ENCODE measurements around the gene OR10P1.

OR10P1 gene

DNA sequence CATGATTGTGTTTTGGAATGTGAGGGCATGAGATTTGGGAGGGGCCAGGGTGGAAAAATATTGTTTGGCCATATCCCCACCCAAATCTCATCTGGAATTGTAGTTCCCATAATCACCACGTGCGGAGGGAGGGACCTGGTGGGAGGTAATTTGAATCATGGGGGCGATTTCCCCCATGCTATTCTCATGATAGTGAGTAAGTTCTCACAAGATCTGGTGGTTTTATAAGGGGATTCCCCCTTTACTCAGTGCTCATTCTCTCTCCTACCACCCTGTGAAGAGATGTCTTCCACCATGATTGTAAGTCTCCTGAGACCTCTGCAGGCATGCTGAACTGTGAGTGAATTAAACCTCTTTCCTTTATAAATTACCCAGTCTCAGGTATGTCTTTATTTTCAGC is 15.7 kb downstream of the OR10P1 start:
- no peak for DNase-seq

DNA sequence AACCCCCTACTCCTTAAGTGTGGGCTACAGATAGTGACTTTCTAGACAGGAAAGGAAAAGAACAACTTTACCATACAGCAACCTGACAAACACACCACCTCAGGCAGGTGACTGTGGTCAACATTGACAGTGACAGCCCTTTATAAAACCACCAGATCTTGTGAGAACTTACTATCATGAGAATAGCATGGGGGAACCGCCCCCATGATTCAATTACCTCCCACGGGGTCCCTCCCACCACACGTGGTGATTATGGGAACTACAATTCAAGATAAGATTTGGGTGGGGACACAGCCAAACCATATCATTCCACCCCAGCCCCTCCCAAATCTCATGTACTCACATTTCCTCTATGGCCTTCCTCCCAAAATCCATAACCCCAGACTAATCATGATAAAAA is 16.3 kb downstream of the OR10P1 start:
- no peak for DNase-seq

DNA sequence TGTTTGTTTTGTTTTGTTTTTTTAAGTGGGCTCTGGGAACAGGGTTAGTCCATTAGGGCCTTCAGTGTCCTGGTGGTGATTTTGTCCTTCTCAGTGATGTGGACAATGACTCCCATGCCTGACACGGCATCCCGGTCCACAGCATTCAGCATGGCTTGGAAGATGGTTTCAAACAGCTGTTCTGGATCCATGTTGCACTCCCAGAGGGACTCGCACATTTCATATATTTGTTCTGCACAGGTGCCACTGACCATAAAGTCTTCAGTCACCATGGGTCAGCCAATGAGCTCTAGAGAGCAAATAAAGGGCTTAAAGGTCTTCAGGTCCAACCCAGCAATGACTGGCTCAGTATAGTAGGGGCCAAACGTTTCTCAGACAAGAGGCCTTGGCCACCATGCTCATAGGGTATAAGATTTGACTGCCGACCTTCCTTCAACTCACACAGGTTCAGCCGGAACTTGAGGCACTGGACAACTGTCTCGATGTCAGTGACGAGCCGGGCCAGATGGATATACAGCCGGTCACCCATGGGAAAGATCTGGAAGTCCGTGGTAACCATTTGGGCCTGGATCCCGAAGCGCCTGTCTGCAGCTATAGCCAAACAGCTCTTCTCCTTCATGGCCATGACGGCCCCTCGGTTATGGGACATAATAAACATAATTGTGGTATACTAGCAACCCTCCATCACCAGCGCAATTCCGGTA is 18.0 kb downstream of the OR10P1 start:
- no peak for DNase-seq

DNA sequence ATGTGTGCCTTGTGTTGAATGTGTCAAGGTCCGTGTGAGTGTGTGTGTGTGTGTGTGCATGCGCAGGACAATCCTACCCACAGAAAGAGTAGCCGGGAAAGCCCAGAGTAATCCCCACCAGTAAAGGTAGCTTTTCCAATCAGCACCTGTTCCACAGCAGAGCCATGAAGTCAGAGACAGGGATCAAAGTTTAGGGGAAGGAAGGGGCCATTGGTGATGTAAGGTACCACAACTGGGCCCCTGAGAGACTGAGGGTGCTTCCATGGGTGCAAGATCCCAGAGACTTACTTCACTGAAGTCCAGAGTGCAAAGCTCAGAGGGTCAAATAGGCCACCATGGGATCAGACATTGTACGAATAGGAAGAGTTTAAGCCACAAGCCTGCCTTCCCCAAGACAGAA is 20.5 kb downstream of the OR10P1 start:
- no peak for DNase-seq

DNA sequence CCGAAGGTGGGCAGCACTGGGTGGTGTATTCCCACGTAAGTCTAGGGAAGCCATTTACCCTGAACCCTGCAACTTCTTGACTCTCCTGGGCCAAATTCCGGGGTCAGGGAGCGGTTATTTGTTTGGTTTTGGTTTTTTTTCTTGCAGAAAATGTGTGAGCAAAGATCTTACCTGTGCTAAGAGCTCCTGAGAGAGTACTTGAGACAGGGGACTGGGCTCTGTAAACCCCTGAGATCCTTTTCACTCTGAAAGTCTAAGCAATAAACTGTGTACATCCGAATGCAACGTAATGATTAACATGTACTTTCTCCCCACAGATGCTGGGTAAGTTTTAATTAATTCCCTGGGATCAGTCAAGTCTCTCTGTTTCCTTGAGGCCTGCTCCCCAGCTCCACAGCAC is 21.5 kb downstream of the OR10P1 start:
- no peak for DNase-seq

DNA sequence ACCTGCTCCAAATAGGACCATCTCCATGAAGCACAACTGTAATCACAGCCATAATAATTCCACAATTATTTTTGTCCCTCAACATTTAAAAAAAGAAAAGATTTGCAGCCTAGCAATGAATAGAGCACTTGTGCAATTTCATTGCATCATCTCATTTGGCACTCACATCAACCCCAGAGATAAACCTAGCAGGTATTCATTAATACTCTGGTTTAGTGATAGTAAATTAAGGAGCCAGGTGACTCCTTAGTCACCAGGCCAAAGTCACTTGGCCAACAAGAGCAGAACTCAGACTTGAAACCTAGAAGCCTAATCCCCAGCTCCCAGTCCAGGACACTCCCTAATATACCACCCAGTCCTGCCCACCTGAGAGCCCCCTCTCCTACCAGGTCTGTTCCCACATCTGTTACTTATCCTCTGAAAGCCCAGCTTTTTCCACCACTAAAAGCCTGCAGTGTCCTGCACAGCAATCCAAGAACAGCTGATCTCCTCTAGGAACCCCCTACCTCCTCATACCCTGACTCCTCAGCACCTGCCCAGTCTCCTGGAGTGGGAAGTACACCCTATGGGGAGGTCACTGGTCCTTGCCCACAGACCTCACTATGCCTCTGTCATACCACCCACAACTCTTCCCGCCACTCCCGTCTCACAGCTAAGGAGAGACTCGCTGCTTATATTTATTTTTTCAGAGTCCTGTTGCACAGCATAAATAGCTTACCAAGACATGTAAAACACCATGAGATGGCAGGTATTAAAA is 22.1 kb downstream of the OR10P1 start:
- no peak for DNase-seq

DNA sequence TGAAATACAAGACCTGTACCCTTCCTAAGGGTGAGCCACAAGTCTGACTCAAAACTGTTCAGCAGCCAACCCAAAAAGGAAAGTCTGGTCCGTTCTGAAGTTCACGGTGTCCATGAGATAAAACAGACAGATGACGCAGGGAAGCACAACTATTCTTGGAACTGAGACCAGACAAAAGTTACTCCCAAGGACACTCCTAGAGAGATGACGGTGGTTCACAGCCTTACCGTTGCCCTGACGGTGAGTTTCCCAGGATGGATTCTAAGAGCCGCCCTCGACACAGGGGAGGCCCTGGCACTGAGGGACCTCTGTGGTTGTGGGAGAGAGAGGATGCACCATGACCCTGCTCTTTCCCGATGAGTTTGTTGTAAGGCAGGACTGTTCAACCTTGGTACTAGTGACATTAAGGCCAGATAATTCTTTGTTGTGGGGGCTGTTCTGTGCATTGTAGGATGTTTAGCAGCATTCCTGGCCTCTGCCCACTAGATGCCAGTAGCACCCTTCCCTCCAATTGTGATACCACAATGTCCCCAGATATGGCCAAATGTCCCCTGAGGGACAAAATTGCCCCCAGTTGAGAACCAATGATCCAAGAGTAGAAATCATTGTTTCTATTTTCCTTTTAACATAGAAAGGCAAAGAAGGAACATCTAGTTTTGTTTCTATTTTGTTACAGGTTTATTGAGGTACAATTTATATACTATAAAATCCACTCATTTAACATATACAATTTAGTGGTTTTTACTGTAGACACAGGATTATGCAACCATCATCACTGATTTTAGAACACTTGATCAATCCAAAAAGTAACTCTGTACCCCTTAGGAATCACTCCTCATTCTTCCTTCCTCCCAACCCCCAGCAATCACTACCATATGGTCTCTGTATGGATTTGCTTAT is 23.0 kb downstream of the OR10P1 start:
- DNase-seq, result no peak

DNA sequence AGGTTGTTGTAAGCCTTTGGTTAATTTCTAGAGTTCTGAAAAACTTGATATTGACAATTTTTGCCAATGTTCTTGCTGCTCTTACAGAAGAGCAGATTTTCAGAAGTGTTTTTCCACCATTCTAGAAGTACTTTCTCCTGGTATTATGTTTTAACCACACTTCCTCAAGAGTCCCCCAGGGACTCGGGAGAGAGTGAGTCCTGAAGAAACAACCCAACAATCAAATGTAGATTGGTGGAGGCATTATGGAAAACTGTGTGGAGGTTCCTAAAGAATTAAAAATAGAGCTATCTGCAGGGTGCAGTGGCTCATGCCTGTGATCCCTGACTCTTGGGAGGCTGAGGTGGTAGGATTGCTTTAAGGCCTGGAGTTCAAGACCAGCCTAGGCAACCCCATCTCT is 26.7 kb downstream of the OR10P1 start:
- DNase-seq, result no peak

DNA sequence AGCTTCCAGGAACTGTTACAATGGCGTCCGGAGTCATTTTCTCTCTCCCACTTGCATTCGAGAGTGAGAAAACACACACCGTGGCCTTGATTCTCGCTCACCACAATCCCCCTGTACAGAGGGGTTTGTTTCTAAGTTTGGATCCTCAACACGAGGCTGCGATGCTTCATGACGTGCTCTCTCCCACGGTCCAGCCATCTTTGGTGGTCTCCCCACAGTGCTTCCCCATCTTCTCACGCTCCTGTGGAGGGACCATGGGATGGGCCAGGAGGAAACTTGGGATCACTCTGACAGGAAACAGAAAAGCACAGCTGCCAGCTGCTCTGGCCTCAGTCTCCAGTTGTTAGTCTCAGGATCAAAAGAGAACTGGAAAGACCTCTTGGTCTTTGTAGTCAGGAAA is 28.1 kb downstream of the OR10P1 start:
- DNase-seq, result no peak

DNA sequence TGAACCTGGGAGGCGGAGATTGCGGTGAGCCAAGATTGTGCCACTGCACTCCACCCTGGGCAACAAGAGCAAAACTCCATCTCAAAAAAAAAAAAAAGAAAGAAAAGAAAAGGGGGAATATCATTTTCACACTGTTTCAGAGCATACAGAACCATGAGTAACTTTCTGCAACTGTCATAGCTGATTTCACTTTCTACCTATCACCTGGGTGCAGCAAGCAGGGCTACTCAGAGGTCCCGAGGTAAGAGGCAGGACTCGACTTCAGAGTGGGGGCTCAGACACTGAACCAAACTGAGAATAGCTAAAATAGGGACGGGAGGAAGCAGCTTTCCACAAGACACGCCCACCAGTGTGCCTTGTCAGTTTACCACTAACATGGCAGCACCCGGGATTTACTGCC is 29.8 kb downstream of the OR10P1 start:
- no peak for DNase-seq

DNA sequence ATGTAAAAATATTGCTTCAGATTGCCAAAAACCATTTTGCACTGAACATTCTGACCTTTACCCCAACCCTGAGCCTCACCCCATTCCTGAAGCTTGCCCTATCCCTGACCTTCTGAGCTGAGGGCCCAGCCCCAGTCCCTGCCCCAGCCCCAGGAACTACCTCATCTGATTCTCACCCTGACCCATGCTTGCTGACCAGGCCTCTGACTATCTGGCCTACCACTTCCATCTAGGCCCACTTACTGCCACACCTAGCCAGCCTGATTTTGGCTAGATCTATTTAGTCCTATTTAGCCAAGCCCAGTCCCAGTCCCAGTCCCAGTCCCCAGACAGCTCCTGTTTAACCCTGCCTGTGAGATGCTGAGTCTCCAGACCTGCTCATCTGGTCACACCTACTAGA is 33.6 kb downstream of the OR10P1 start:
- no peak for DNase-seq

DNA sequence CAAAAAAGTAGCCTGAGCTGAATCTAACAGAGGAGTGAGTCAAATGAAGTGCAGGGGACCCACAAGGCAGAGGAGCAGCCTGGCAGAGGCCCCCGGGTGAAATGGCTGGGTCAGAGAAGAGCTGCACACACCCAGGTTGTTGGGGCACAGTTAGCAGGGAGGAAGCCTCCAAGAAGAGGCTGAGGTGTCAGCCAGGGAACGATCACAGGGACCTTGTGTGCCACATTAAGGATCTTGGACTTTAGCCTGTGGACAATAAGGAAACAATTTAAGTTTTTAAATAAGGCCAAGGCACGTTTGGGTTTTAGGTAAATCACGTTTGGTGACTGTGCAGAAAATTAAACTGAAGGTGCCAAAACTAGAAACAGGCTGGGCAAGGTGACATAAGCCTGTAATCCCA is 35.1 kb downstream of the OR10P1 start:
- DNase-seq, result no peak

DNA sequence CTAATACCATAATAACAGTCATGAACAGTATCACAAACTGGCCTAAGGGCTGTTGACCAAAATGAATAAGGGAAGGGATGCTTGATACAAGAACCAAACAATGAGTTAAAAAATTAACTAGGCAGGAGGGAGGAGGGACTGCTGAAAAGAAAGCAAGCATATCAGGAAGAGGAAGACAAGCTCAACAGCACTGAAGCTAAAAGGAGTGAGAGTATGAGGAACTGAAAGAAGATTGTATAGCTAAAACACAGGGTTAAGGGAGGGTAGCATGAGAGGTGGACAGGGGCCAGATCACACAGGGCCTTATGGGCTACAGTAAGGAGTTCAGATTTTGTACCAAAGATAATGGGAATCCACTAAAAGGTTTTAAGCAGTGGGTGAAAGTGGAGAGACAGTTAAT is 36.9 kb downstream of the OR10P1 start:
- no peak for DNase-seq

DNA sequence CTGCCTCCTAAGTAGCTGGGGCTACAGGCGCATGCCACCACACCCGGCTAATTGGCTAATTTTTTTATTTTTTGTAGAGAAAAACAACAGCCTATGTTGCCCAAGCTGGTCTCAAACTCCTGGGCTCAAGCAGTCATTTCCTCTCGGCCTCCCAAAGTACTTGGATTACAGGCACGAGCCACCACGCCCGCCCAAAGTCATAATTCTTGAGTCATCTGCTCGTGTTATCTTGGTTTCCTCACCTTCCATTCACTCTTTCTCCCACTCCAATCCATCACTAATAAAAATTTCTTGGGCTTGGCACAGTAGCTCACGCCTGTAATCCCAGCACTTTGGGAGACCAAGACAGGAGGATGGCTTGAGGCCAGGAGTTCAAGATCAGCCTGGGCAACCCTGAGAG is 39.0 kb downstream of the OR10P1 start:
- no peak for DNase-seq

DNA sequence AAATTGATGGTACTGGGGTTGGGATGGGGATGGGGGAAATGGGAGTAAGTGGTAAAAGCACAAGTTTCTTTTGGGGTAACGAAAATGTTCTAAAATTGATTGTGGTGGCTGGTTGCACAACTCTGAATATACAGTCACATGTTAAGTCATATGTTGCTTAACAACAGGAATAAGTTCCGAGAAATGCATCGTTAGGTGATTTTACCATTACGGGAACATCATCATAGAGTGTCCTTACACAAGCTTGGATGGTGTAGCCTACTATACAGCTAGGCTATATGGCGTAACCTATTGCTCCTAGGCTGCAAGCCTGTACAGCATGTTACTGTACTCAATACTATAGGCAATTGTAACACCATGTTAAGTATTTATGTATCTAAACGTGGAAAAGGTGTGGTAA is 40.0 kb downstream of the OR10P1 start:
- DNase-seq, result no peak

DNA sequence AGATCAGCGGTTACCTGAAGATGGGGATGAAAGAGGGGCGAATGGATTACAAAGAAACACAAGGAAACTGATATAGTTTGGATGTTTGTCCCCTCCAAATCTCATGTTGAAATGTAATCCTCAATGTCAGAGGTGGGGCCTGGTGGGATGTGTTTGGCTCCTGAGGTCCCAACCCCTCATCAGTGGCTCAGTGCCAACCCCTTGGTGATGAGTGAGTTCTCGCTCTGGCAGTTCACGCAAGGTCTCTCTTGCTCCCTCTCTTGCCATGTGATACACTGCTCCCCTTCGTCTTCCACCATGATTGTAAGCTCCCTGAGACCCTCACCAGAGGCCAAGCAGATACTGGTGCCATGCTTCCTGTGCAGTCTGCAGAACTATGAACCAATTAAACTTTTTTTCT is 43.0 kb downstream of the OR10P1 start:
- DNase-seq, result no peak

DNA sequence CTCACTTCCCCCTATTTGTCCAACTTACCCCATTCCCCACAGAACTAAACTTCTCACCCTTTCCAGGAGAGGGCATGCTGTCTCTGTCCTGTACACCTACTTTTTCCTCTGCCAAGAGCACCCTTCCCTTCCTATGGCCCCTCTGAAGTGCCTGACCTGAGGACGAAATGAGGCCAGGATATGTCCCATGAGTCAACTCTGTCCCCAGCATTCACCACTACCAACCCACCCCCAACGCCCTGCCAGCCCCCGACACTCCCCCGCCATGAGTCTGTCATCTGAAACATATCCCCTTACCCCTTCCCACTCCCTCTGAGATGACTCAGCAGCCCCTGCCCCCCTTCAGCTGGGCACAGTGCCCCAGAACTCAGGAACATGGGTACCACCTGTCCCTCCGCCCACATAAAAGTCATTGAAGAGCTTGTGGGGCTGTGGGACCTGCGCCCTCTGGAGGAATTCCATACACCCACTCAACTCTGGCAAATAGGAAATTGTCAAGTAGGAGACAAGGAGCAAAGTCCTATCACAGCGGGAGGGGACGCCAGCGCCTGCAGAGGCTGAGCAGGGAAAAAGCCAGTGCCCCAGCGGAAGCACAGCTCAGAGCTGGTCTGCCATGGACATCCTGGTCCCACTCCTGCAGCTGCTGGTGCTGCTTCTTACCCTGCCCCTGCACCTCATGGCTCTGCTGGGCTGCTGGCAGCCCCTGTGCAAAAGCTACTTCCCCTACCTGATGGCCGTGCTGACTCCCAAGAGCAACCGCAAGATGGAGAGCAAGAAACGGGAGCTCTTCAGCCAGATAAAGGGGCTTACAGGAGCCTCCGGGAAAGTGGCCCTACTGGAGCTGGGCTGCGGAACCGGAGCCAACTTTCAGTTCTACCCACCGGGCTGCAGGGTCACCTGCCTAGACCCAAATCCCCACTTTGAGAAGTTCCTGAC is 44.7 kb downstream of the OR10P1 start:
- DNase-seq, result peak in 1 of 2 donors; percentile 49

DNA sequence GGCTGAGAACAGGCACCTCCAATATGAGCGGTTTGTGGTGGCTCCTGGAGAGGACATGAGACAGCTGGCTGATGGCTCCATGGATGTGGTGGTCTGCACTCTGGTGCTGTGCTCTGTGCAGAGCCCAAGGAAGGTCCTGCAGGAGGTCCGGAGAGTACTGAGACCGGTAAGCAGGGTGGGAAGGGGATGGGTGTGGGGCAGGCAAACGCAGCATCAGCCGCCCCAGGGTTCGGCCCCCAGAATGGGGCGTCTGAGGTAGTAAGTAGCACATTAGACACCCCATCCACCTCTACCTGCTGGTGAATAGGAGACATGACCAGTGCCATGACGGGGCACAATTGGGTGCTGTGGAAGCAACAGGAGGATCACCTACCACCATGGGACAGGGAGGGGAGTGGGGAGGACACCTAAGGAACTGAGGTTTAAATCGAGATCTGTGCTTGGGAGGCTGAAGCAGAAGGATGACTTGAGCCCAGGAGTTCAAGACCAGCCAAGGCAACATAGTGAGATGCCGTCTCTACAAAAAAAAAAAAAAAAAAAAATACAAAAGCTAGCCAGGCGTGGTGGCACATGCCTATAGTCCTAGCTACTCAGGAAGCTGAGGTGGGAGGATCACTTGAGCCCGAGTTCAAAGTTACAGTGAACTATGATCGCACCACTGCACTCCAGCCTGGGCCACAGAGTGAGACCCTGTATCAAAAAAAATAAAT is 45.5 kb downstream of the OR10P1 start:
- DNase-seq, result no peak

DNA sequence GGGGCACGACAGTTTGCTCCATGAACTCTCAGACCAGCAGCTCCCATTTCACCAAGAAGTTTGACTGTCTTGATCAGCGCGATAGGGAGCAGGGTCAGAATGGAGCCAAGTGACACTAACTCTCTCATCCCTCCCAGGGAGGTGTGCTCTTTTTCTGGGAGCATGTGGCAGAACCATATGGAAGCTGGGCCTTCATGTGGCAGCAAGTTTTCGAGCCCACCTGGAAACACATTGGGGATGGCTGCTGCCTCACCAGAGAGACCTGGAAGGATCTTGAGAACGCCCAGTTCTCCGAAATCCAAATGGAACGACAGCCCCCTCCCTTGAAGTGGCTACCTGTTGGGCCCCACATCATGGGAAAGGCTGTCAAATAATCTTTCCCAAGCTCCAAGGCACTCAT is 47.0 kb downstream of the OR10P1 start:
- no peak for DNase-seq

DNA sequence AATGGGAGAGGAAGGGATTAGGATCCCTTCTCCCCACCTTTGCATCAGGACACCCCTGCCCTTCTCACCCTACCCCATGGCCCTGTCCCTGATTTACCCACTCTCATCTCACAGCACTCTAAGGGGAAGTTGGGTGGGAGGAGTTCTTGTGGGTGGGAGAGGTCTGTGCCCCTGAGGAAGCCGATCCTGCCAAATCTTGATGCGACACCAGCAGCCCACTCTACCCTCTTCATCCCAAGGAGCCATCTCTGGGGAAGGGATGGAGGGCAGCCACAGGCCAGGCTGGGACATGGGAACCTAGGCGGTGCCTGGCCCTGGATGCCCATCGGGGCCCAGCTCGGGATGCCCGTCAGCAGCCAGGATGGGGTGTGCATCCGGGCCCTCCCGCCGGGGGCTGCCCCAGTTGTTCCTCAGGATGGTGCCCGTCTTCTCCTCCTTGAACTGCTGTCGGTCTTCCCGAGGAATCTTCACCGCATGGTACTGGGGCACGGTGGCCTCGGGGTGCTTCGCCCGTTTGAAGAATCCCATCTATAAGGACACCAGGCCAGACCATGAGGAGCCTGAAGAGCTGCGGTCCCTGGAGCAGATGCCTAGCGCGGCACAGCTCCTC is 48.2 kb downstream of the OR10P1 start:
- DNase-seq, result no peak

DNA sequence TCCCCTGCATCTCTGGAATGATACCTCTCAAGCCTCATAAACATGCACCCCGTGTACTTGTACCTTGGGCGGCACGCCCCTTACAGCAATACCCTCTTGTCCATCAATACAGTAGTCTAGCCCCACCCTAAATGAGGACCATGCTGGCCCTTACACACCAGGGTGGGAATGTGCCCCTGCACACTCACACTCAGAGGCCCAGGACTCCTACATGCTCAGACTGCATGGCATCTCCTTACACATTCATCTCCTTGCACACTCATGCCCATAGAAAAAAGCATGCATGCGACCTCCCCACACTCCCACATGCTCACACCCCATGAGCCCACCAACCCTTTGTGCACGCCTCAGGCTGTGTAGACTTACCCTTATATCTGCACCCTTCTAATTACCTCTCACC is 49.0 kb downstream of the OR10P1 start:
- no peak for DNase-seq
